K562 (cell line): Measurements from ENCODE around the gene TCF20. TPM values are rescaled to one million over a fixed set of nuclear protein-coding genes. Genes with fewer than 3 reads are reported as not detected.

Source experiments
- ATAC-seq: fragments of 200-7000 bp; cut with Tn5 transposase; 3 replicates; pipeline ENCODE4 v1.9.1; 2020; ENCODE audit warnings: moderate library complexity
- BruUV-seq: library from RNA; stranded (reverse); fragments of 400-500 nt; replicated peaks from 2 replicates; lab custom pipeline; 2021; lab: Mats Ljungman, UMichigan
- CTCF ChIA-PET: fragments of 300-600 bp; formaldehyde crosslinking; extraction: SDS; loops from one replicate; lab custom pipeline; 2021; ENCODE audit warnings: low intra/inter-chr PET ratio; lab: Yijun Ruan, JAX
- POLR2A ChIA-PET: fragments of 300-600, 350-650 bp; sonication (Branson Sonifier 250); formaldehyde crosslinking; extraction: SDS; loops from one replicate; lab custom pipeline; 2021; ENCODE audit warnings: antibody characterized with exemption, inconsistent platforms; lab: Yijun Ruan, JAX
- DNase-seq, 4 experiments: peaks; one replicate each; pipeline versions ENCODE4 v3.0.0 to v3.0.0-alpha.2; 2011 to 2018; ENCODE audit warnings: low spot score in 3 of 4, mixed read lengths in 3 of 4; ENCODE audit errors: extremely low read depth in 1 of 4
- FAIRE-seq: peaks from 2 replicates; lab custom pipeline; 2011; peaks lifted over from hg19 to GRCh38; lab: Jason Lieb, UNC
- H2AFZ ChIP-seq: 2 replicates; pipeline ENCODE4 v1.6.0; 2011; ENCODE audit warnings: low read depth, low read length, control low read depth, inconsistent platforms
- H3K27ac ChIP-seq: fragments of 200-600 bp; 3 replicates; pipeline ENCODE4 v1.8.0; 2011; ENCODE audit warnings: low read depth, mild to moderate bottlenecking, control low read depth, inconsistent platforms, low read length, moderate library complexity, mixed read lengths; ENCODE audit errors: extremely low read depth
- H3K27me3 ChIP-seq, 2 experiments: fragments of 300-600 bp in 1 of 2; 2 replicates in 1 of 2; 3 replicates in 1 of 2; pipeline versions ENCODE4 v1.6.0 to v1.8.0; 2011; ENCODE audit warnings: inconsistent platforms in 2 of 2, low read length in 2 of 2, mild to moderate bottlenecking in 1 of 2, mixed read lengths in 1 of 2, moderate library complexity in 1 of 2; ENCODE audit not compliant: control insufficient read depth in 2 of 2, insufficient read depth in 2 of 2
- H3K36me3 ChIP-seq: fragments of 300-600 bp; 3 replicates; pipeline ENCODE4 v1.8.0; 2011; ENCODE audit warnings: mild to moderate bottlenecking, low read length, inconsistent platforms; ENCODE audit not compliant: control insufficient read depth, insufficient read depth
- H3K4me1 ChIP-seq, 2 experiments: fragments of 200-600 bp in 1 of 2; replicated peaks in 1 of 2; 2 replicates in 1 of 2; 3 replicates in 1 of 2; pipeline versions ENCODE4 v1.5.1 to v1.8.0; 2011; ENCODE audit warnings: inconsistent platforms in 2 of 2, low read length in 2 of 2, mild to moderate bottlenecking in 1 of 2, mixed read lengths in 1 of 2, moderate library complexity in 1 of 2; ENCODE audit not compliant: control insufficient read depth in 2 of 2, insufficient read depth in 2 of 2
- H3K4me2 ChIP-seq: 2 replicates; pipeline ENCODE4 v1.6.1; 2011; ENCODE audit warnings: low read length, control low read depth, inconsistent platforms, mixed read lengths; ENCODE audit not compliant: insufficient read depth
- H3K4me3 ChIP-seq: fragments of 200-600 bp; sonication (generic), shearing (Covaris generic); 2 replicates; pipeline ENCODE4 v1.5.1; 2016; ENCODE audit warnings: control low read depth, inconsistent platforms
- H3K79me2 ChIP-seq: fragments of 200-600 bp; 3 replicates; pipeline ENCODE4 v1.8.0; 2011; ENCODE audit warnings: low read length, inconsistent platforms; ENCODE audit not compliant: control insufficient read depth, insufficient read depth
- H3K9ac ChIP-seq, 2 experiments: 2 replicates each; pipeline versions ENCODE4 v1.6.0 to v1.6.1; 2011; ENCODE audit warnings: low read depth in 2 of 2, low read length in 2 of 2, control low read depth in 1 of 2, inconsistent platforms in 1 of 2, mild to moderate bottlenecking in 1 of 2, mixed read lengths in 1 of 2; ENCODE audit not compliant: insufficient read depth in 1 of 2
- H3K9me1 ChIP-seq: one replicate; pipeline ENCODE4 v1.6.0; 2011; ENCODE audit warnings: inconsistent platforms, mild to moderate bottlenecking, low read length, moderate library complexity; ENCODE audit not compliant: control insufficient read depth, insufficient read depth
- H3K9me3 ChIP-seq: replicated peaks from 2 replicates; pipeline ENCODE4 v1.5.1; 2011; ENCODE audit warnings: low read depth, low read length, inconsistent platforms; ENCODE audit not compliant: control insufficient read depth, insufficient read depth
- H4K20me1 ChIP-seq: replicated peaks from 2 replicates; pipeline ENCODE4 v1.6.1; 2011; ENCODE audit warnings: low read length, inconsistent platforms, mixed read lengths; ENCODE audit not compliant: control insufficient read depth, insufficient read depth
- DIDO1 ChIP-seq: fragments of 450-650 bp; IDR thresholded peaks from 2 replicates; pipeline ENCODE4 v1.6.1; 2016; ENCODE audit warnings: low read depth, missing biosample characterization, missing genetic modification characterization
- FOXK1 ChIP-seq: sonication (generic); formaldehyde crosslinking; IDR thresholded peaks from 2 replicates; pipeline ENCODE4 v1.8.0; 2022; ENCODE audit warnings: missing genetic modification reagents, mild to moderate bottlenecking, borderline replicate concordance
- SMAD1 ChIP-seq: fragments of 150-350 bp; IDR thresholded peaks from 2 replicates; pipeline ENCODE4 v1.6.1; 2014; ENCODE audit warnings: low read length, low read depth; ENCODE audit not compliant: partially characterized antibody
- SNAPC5 ChIP-seq: fragments of 250-450 bp; sonication (Bioruptor Pico); IDR thresholded peaks from 2 replicates; pipeline ENCODE4 v1.8.0; 2021; ENCODE audit warnings: moderate library complexity, mild to moderate bottlenecking, inconsistent platforms
- ZFP36 ChIP-seq: fragments of 150-350 bp; IDR thresholded peaks from 2 replicates; pipeline ENCODE4 v1.6.1; 2018; ENCODE audit warnings: low read length, low read depth; ENCODE audit not compliant: partially characterized antibody
- WGBS: fragments of 100-300 bp; shearing (Covaris generic); methylation state at CpG from one replicate; pipeline ENCODE4 v1.1.6; 2016; ENCODE audit warnings: low coverage, mixed read lengths; ENCODE audit not compliant: insufficient coverage; ENCODE audit errors: missing lambda C conversion rate; 5-methylcytosine and 5-hydroxymethylcytosine counted together
- in situ Hi-C: fragments of 300-500 bp; cut with MboI; formaldehyde crosslinking; loops from 4 replicates; pipeline ENCODE4 v1.15.0; 2018; ENCODE audit warnings: inconsistent platforms, mixed read lengths
- intact Hi-C: fragments of 100-400 bp; cut with micrococcal nuclease; formaldehyde crosslinking; loops from 2 replicates; pipeline ENCODE4 v1.14.2; 2022
- polyA plus RNA-seq, 8 experiments: library from polyadenylated mRNA; depleted of rRNA in 4 of 8; stranded (reverse) in 5 of 8; unstranded in 3 of 8; fragments of >200 nt; fragmentation: Nextera tagmentation in 2 of 8; fragmentation: Illumina TruSeq in 1 of 8; extraction: Ambion mirVana in 2 of 8; extraction: Trizol in 1 of 8; gene quantifications; 2 replicates each; pipeline versions ENCODE4 v1.2.1 to v1.2.3, GENCODE V29; 2011 to 2014; ENCODE audit warnings: inconsistent platforms in 1 of 8, missing spikeins in 1 of 8
- total RNA-seq, 7 experiments: library from RNA; depleted of rRNA in 6 of 7; stranded (reverse); fragments of >200 nt in 6 of 7; fragmentation: Illumina TruSeq in 2 of 7; extraction: Trizol in 2 of 7; gene quantifications; 2 replicates each; pipeline versions ENCODE4 v1.2.1 to v1.2.3, GENCODE V29; 2011 to 2021; ENCODE audit warnings: low replicate concordance in 1 of 7

Gene TCF20
- total and polyA plus RNA-seq, 9 of the 15 experiments (the other 6 are each of a cell fraction or from before 2014, with no cell fraction given), result 0.35 to 43.6 (median 17.5) TPM

- no peak for TF ChIP-seq FOXK1
- no peak for TF ChIP-seq SMAD1
- TF ChIP-seq SNAPC5 (CRISPR knock-in tag), result no peak
Observed at GRCh38 chr22:42319386-42319785, 48.9 kb upstream of the TCF20 start (continued).

DNA sequence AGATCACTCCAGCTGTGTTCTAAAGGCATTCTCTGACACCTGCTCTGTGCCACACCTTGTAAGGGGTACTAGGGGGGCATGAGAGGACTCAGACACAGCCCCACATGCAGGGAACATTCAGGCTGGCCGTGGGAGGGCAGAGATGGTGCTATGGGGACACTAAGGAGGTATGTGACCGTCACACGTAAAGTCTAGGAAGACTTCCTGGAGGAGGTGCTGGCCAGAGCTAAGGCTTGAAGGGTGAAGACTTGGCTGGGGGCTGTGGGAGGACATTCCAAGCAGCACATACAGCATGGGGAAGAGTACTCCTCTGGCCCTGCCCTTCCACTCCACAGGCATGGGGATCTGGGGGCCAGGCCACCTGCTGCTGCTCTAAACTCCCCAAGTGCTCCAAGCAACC, 48.5 kb upstream of the TCF20 start:
- H3K4me3 ChIP-seq, result no peak overlapping the region
- ChIA-PET CTCF (no interaction called here), POLR2A (interaction anchor here (0.7 to 1.1 kb wide), 2 partner anchors 20 to 27 kb away, joined by 3 read pairs; no protein-coding TSS in a partner anchor)
- no peak for TF ChIP-seq DIDO1 (tag)
- TF ChIP-seq ZFP36, result peak; percentile 91
- H3K9me3 ChIP-seq, result no peaks in the 10 kb centered on the region
- FAIRE-seq (no peak), DNase-seq (no peak), ATAC-seq (no peak)
- H3K27ac ChIP-seq, result no peak overlapping the region
- H3K4me2 ChIP-seq, result no peak overlapping the region
- H3K36me3 ChIP-seq, result no peaks in the 10 kb centered on the region
- H3K4me1 ChIP-seq, result peaks cover 6 to 20% of the 10 kb centered on the region in 2 experiments; a peak in 4 of 5 replicates
- H3K27me3 ChIP-seq, result no peaks in the 10 kb centered on the region
- H3K9me1 ChIP-seq, result no peaks in the 10 kb centered on the region
- in situ Hi-C loops, result no loop called here
- no peaks in the 10 kb centered on the region; the same call in 1 of the 2 replicates for H4K20me1 ChIP-seq
- intact Hi-C loops, result no loop called here
- WGBS, result 43% methylated on average over 2 of the region's 3 CpGs
- no TSS peak for BruUV-seq
- no peaks in the 10 kb centered on the region for H3K79me2 ChIP-seq
- H2AFZ ChIP-seq, result no peak overlapping the region
- H3K9ac ChIP-seq, result peak overlapping the region in 1 of 2 experiments; percentile 20; a peak in 1 of 4 replicates
